Ammon's horn (tissue), 1 donor: Measurements from ENCODE around the gene NPB.

Source experiments
- DNase-seq: peaks from one replicate; pipeline ENCODE4 v3.0.0-alpha.2; 2016; ENCODE audit warnings: low spot score

Gene NPB

DNA sequence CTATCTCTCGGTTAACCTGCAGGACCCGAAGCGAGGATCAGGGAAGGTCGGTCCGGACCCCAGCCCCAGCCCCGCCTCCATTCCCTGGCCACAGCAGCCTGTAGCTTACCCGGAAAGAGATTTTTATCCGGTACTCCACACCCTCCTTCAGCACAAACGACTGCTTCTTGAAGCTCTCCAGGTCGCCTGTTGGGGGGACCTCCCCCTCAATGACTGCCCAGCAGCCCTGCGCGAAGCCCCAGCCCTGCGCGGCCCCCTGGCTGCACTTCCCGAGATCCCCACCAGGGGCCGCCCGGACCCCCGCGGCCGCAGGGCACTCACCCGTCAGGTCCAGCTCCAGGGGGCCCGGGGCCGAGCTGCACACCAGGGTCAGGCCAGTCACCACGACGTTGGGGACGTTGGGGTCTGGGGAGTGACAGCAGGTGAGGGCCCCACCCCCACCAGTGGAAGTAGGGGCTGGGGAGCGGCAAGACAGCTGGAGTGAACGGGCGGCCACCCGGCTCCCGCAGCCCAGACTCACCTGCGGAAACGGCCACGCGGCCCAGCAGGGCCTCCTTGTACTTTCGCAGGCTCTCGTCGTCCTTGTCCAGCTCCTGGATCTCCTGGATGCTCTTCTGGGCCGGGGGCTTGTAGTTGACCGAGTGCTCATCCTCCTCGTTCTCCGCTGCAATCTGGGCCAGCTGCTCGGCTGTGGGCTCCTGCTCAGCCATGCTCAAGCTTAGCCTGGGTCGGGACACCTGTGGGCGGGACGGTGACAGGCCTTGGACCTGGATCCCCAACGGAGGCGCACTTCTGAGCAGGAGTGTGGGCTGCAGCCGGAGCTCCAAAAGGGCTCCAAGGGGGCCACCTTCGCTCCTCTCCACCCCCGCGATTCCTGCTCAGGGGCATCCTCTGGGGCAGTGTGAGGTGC, 32.6 kb upstream of the NPB start:
- no peak for DNase-seq

- no peak for DNase-seq
Observed at GRCh38 chr17:81870131-81870980, 31.7 kb upstream of the NPB start.

DNA sequence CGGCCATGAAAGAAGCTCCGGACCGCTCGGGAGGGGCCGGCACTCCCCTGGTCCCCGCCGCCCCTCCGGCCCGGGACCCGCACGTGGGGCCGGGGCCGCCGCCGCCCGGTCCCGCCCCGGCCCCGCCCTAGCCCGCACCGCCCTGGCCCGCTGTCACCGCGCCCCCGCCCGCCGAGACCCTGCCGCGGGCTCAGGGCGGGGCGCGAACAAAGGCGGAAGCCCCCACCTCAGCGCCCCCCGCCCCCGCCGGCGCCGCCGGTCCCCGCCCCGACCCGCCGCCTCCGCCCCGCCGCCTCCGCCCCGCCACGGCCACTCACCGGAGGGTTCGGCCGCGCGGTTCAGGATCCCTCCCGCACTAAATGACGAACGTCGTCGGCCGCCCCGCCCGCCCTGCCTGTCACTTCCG, 31.1 kb upstream of the NPB start, which contains the start of gene ARHGDIA:
Gene ARHGDIA (minus strand): TSS at position 357 of the 406 bp plus-strand sequence. CDS start 1,407 bp downstream, outside the sequence.
- DNase-seq = no peak

DNA sequence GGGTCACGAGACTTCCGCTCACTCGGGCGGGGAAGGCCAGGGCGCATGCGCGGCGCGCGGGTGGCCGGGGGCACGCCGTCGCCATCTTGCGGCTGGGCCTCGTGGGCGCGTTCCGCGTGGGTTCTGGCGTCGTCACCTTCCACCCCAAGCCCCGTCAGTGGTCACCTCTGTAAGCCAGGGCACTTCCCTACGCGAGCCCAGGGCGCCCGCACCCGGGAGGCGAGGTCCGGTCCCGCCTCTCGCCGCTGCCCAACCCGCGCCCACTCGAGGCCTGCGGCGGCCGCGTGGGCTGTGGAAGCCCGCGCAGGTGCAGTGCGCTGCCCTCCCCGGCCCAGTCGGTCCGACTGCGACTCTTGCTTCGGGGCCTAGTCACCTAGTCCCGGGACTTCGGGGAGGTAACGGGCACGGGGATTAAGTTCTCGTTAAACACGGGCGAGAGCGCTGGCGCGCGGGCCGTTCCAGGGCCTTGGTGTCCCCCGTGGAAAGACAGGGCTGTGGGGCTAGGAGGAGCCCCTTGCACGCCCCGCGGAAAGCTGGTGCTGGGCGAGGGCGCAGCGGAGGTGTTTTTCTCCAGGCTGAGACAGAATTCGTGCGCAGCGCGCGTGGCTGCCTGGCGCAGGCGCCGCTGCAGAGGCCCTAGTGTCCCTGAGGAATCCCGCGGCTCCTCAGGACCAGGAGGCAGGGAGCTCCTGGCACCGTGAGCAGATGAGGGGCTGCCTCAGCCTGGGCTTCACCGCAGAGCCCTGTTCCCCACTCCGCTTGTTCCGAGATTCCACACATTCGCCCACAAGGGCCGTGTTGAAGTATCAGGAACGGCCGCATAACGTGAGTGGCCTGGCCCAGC, 30.4 kb upstream of the NPB start:
- DNase-seq = peak; percentile 88

GRCh38 chr17:81877569-81877968, 24.5 kb upstream of the NPB start:
- no peak for DNase-seq

DNA sequence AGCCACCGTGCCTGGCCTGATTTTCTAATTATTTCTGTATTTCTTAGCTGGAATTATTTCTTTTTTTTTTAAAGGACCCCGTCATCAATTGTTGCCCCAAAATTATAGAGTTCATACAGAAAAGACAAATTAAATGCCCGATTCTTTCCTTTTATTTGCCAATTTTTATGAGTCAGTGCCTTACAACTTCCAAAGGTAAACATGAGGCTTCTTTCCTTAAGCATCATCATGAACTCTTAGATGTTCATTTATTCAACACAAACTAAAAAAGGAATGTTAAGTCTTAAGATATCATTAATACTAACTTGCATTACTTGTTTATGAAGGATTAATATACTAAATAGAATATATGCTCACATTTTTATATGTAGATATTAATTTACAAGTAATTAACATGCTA, 23.7 kb upstream of the NPB start:
- DNase-seq = no peak

GRCh38 chr17:81879121-81879520, 22.9 kb upstream of the NPB start:
- DNase-seq = no peak

GRCh38 chr17:81884520-81884919, 17.5 kb upstream of the NPB start:
- no peak for DNase-seq

DNA sequence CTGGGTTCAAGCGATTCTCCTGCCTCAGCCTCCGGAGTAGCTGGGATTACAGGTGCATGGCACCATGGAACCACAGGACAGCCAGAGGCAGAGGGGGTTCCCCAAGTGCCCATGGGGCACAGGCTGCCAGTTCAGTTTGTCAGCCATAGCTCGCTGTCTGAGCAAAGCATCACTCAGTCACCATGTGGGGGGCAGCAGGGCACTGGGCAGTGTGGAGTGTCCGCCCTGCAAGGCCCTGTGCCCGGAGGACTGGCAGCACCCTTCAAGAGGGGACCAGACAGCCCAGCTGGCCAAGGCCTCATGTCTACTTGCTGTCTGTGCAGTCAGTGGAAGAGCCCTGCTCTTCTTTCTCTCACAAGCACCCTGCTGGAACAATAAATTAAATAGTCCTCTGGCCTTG, 17.1 kb upstream of the NPB start:
- DNase-seq = no peak

DNA sequence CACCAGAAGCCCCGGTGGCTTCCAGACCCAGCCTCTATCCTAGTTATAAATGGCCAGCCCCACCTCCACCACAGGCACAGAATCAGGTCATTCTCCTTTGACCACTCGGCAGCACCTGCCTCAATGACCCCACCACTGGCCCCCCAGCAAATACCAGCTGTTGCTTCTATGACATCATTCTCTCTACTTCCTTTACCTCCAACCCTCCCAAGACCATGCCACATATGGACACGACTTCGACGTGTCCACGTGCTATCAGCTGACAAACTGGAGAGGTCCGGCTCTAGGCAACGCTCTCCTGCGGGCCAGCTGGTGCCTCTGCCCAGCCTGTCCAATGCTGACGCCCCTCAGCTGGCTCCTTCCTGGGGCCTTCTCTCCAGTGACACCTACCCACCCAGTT, 16.6 kb upstream of the NPB start:
- DNase-seq = no peak

DNA sequence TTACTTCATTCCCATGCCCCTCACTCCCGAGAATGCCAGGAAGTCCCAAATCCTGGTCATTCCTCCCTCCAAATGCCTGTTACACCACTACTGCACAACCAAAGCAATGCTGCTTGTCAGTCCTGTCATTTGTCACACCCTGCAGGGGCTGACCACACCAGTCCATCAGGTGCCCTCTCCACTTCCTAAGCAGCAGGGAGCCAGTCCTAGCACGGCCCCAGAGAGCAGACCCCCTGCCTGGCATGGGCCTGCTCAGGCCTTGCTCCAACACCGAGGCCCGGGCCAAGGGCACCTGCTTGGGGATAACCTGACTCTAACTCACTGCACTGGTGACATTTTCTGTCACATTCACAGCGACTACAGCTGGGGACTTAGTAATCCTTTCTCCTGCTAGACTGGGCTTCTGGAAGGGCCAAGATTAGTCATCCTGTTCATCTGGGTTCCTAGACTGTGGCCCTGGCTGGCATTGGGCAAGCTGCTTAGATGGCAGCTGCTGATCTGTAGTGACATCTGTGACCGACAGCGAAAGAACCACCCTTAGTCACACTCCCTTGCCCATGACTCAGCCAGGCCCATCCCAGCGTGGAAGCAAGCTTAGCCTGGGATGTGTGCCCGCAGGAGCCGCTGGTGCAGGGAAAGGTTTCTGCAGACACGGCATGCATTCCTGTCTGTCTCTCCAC, 16.0 kb upstream of the NPB start:
- no peak for DNase-seq

GRCh38 chr17:81888105-81888987, 13.7 kb upstream of the NPB start:
- no peak for DNase-seq

DNA sequence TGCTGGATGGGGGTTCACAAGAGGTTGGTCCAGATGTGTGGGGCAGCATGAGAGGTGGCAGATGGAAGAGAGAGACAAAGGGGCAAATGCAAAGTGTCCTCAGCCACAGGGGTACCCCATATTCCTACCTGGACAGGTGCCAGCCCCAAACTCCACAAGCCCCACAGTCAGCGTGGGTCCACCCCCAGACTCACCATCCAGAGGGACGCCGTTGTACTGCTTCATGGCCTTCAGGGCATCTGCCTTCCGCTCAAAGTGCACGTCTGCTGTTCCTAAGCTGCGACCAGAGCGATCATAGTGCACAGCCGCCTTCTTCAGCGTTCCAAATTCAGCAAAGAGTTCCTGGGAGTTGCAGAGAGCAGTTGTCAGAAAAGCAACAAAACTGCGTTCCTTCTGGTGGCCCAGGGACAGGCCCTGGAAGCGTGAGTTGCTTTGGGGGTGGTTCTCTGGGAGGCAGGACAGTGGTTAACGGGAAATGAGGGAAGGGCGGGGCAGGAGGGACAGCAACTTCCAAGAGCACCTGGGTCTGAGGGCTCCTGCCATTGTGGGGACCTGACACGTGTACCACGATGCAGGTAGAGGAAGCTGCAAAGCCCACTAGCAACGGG, 12.9 kb upstream of the NPB start:
- peak; percentile 1 for DNase-seq

GRCh38 chr17:81889602-81890001, 12.4 kb upstream of the NPB start:
- DNase-seq = no peak

DNA sequence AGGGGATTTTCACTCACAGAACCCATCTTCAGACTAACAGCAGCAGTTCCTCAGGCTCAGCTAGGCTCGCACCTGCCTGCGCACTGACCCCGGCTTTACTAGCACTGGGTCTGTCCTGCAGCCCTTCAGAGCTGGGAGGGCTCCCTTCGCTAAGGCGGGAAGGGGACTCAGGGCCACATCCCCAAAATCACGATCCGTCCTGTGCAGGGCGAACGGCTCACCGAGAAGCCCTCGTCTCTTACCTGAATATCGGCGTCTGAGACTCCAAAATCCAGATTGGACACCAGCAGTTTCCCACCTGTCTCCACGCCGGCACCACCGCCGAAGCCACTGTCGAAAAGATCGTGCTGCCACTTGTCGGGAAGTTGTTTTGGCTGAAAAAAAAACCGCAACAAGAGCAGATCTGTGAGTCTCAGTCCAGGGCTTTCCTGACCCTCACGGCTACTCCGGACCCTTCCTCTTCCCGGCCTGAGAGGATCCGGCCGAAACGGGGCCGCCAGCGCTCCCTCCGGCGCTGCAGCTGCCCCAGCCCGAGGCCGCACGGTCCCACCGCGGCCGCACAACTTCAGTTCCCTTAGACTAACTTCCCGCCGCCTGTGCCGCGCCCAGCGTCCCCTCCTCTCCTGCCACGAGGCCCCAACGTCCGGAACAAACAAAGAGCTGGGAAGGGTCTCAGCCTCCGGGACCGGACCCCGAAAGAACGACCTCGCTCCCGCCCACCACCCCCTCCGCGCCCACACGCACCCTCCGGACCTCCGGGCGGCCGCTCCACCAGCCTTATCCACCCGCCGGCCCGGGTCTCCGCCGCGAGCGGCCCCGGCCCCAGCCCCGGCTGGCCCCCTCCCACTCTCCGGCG, 11.4 kb upstream of the NPB start:
- peak; percentile 1 for DNase-seq

- DNase-seq = no peak
Observed at GRCh38 chr17:81891303-81891552, 10.8 kb upstream of the NPB start.

DNA sequence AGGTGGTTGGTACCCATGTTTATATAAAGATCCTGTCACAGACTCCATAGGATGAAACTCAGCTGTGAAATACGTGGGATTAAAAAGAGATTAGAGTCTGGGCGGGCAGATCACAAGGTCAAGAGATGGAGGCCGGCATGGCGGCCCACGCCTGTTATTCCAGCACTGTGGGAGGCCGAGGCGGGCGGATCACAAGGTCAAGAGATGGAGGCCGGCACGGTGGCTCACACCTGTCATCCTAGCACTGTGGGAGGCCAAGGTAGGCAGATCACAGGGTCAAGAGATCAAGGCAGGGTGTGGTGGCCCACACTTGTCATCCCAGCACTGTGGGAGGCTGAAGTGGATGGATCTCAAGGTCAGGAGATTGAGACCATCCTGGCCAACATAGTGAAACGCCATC, 6.6 kb upstream of the NPB start:
- DNase-seq = no peak

GRCh38 chr17:81898029-81898866, 3.8 kb upstream of the NPB start:
- peak; percentile 48 for DNase-seq
